IMR-90 (cell line): Measurements from ENCODE around the gene RB1. TPM values are rescaled to one million over a fixed set of nuclear protein-coding genes. Genes with fewer than 3 reads are reported as not detected.

Source experiments
- ATAC-seq: fragments of 200-7000 bp; cut with Tn5 transposase; 2 replicates; pipeline ENCODE4 v1.9.1; 2020; ENCODE audit warnings: low read depth, mild to moderate bottlenecking, moderate library complexity
- BruUV-seq: library from RNA; stranded (reverse); fragments of 400-500 nt; replicated peaks from 2 replicates; lab custom pipeline; 2021; lab: Mats Ljungman, UMichigan
- CTCF ChIA-PET: fragments of 300-600 bp; formaldehyde crosslinking; extraction: SDS; loops from one replicate; lab custom pipeline; 2021; ENCODE audit warnings: antibody characterized with exemption; lab: Yijun Ruan, JAX
- POLR2A ChIA-PET: fragments of 300-600 bp; sonication (Branson Sonifier 250); formaldehyde crosslinking; loops from one replicate; lab custom pipeline; 2022; ENCODE audit warnings: antibody characterized with exemption; ENCODE audit not compliant: unreplicated experiment; lab: Charles Lee
- DNase-seq: peaks from one replicate; pipeline ENCODE4 v3.0.0; 2013
- H2AFZ ChIP-seq: replicated peaks from 2 replicates; pipeline ENCODE3; 2013; ENCODE audit warnings: low read length, mild to moderate bottlenecking; ENCODE audit not compliant: poor library complexity
- H2AK5ac ChIP-seq: 2 replicates; pipeline ENCODE4 v1.6.1; 2013; ENCODE audit warnings: low read depth, low read length, inconsistent platforms
- H2AK9ac ChIP-seq: replicated peaks from 2 replicates; pipeline ENCODE3; 2013; ENCODE audit warnings: mild to moderate bottlenecking, low read depth, low read length, moderate library complexity; ENCODE audit not compliant: poor library complexity
- H2BK120ac ChIP-seq: 2 replicates; pipeline ENCODE4 v1.6.1; 2013; ENCODE audit warnings: low read depth, low read length, inconsistent platforms
- H2BK15ac ChIP-seq: 3 replicates; pipeline ENCODE4 v1.6.1; 2013; ENCODE audit warnings: low read depth, low read length, inconsistent platforms
- H2BK20ac ChIP-seq: 2 replicates; pipeline ENCODE4 v1.6.1; 2013; ENCODE audit warnings: low read depth, mild to moderate bottlenecking, inconsistent platforms, low read length, moderate library complexity
- H2BK5ac ChIP-seq: 2 replicates; pipeline ENCODE4 v1.6.1; 2013; ENCODE audit warnings: mild to moderate bottlenecking, low read depth, low read length, inconsistent platforms; ENCODE audit not compliant: poor library complexity, severe bottlenecking
- H3K14ac ChIP-seq: replicated peaks from 2 replicates; pipeline ENCODE4 v1.6.1; 2013; ENCODE audit warnings: low read depth, low read length, inconsistent platforms
- H3K18ac ChIP-seq: 2 replicates; pipeline ENCODE4 v1.6.1; 2013; ENCODE audit warnings: low read depth, low read length, control low read depth
- H3K23ac ChIP-seq: 2 replicates; pipeline ENCODE4 v1.6.1; 2013; ENCODE audit warnings: low read depth, low read length, inconsistent platforms
- H3K27ac ChIP-seq: 2 replicates; pipeline ENCODE4 v1.5.1; 2013; ENCODE audit warnings: mild to moderate bottlenecking, control low read depth, low read length; ENCODE audit not compliant: insufficient read depth
- H3K27me3 ChIP-seq: 2 replicates; pipeline ENCODE4 v1.6.1; 2013; ENCODE audit warnings: low read length; ENCODE audit not compliant: control insufficient read depth, insufficient read depth
- H3K36me3 ChIP-seq: 2 replicates; pipeline ENCODE4 v1.6.1; 2013; ENCODE audit warnings: low read length, mixed read lengths; ENCODE audit not compliant: control insufficient read depth, insufficient read depth
- H3K4ac ChIP-seq: 2 replicates; pipeline ENCODE4 v1.6.1; 2013; ENCODE audit warnings: low read depth, low read length, inconsistent platforms
- H3K4me1 ChIP-seq: 2 replicates; pipeline ENCODE4 v1.6.1; 2013; ENCODE audit warnings: low read length, mixed read lengths; ENCODE audit not compliant: control insufficient read depth, insufficient read depth
- H3K4me2 ChIP-seq: 2 replicates; pipeline ENCODE4 v1.6.1; 2013; ENCODE audit warnings: low read depth, mild to moderate bottlenecking, control low read depth, low read length, moderate library complexity
- H3K4me3 ChIP-seq: 2 replicates; pipeline ENCODE4 v1.5.1; 2013; ENCODE audit warnings: low read depth, mild to moderate bottlenecking, control low read depth, low read length, moderate library complexity; ENCODE audit not compliant: insufficient read depth
- H3K56ac ChIP-seq: 2 replicates; pipeline ENCODE4 v1.6.1; 2013; ENCODE audit warnings: low read length, inconsistent platforms; ENCODE audit not compliant: insufficient read depth; ENCODE audit errors: extremely low read depth
- H3K79me1 ChIP-seq, 2 experiments: 2 replicates each; pipeline ENCODE4 v1.6.1; 2013; ENCODE audit warnings: low read length in 2 of 2, inconsistent platforms in 1 of 2, low read depth in 1 of 2
- H3K9ac ChIP-seq: 2 replicates; pipeline ENCODE4 v1.6.1; 2013; ENCODE audit warnings: low read depth, low read length, control low read depth
- H3K9me1 ChIP-seq: 2 replicates; pipeline ENCODE4 v1.6.1; 2013; ENCODE audit warnings: low read length, inconsistent platforms; ENCODE audit not compliant: insufficient read depth
- H3K9me3 ChIP-seq: 2 replicates; pipeline ENCODE4 v1.6.1; 2013; ENCODE audit warnings: low read length; ENCODE audit not compliant: control insufficient read depth, insufficient read depth
- H4K20me1 ChIP-seq: 2 replicates; pipeline ENCODE4 v1.6.1; 2013; ENCODE audit warnings: low read length, inconsistent platforms; ENCODE audit not compliant: insufficient read depth
- H4K5ac ChIP-seq: 2 replicates; pipeline ENCODE4 v1.6.1; 2013; ENCODE audit warnings: mild to moderate bottlenecking, low read depth, low read length, control low read depth
- H4K8ac ChIP-seq, 2 experiments: 2 replicates each; pipeline ENCODE4 v1.6.1; 2013; ENCODE audit warnings: low read depth in 2 of 2, low read length in 2 of 2, control low read depth in 1 of 2, inconsistent platforms in 1 of 2
- H4K91ac ChIP-seq: 2 replicates; pipeline ENCODE4 v1.6.1; 2013; ENCODE audit warnings: low read depth, low read length, inconsistent platforms; ENCODE audit not compliant: insufficient read depth
- CHD1 ChIP-seq: IDR thresholded peaks from 2 replicates; pipeline ENCODE4 v1.6.1; 2012; ENCODE audit warnings: low read depth, low read length, improper control_type of control experiment
- FOS ChIP-seq: fragments of 150-350 bp; IDR thresholded peaks from 2 replicates; pipeline ENCODE4 v1.6.1; 2016; ENCODE audit warnings: low read depth, low read length
- MAFK ChIP-seq: IDR thresholded peaks from 2 replicates; pipeline ENCODE4 v1.6.1; 2012; ENCODE audit warnings: low read depth, low read length, improper control_type of control experiment
- MAZ ChIP-seq: IDR thresholded peaks from 2 replicates; pipeline ENCODE4 v1.6.1; 2012; ENCODE audit warnings: low read depth, mild to moderate bottlenecking, low read length, improper control_type of control experiment, moderate library complexity, borderline replicate concordance
- MXI1 ChIP-seq: IDR thresholded peaks from 2 replicates; pipeline ENCODE4 v1.6.1; 2012; ENCODE audit warnings: low read depth, mild to moderate bottlenecking, low read length, moderate library complexity, borderline replicate concordance
- POLR2A ChIP-seq: IDR thresholded peaks from 2 replicates; pipeline ENCODE4 v1.6.1; 2012; ENCODE audit warnings: mild to moderate bottlenecking, low read depth, low read length
- RFX5 ChIP-seq: IDR thresholded peaks from 2 replicates; pipeline ENCODE4 v1.8.0; 2012; ENCODE audit warnings: low read depth, mild to moderate bottlenecking, low read length, moderate library complexity
- WGBS, 2 experiments: methylation state at CpG; one replicate each; pipeline versions ENCODE4 v1.1.5 to v1.1.7; 2013; ENCODE audit warnings: missing lambda C conversion rate in 2 of 2; ENCODE audit not compliant: insufficient read length in 1 of 2; ENCODE audit errors: extremely low coverage in 2 of 2; 5-methylcytosine and 5-hydroxymethylcytosine counted together
- dilution Hi-C: fragments of 300-500 bp; cut with HindIII; formaldehyde crosslinking; loops from one replicate; pipeline ENCODE4 v1.14.3; 2018; ENCODE audit warnings: low sequenced_read_pairs; ENCODE audit not compliant: unreplicated experiment
- in situ Hi-C: fragments of 300-500 bp; cut with MboI; formaldehyde crosslinking; loops from 3 replicates; pipeline ENCODE4 v1.14.3; 2019; ENCODE audit warnings: low sequenced_read_pairs, inconsistent platforms, mixed read lengths
- intact Hi-C: fragments of 100-400 bp; cut with micrococcal nuclease; formaldehyde crosslinking; loops from 2 replicates; pipeline ENCODE4 v1.10.0; 2022
- polyA plus RNA-seq, 3 experiments: library from polyadenylated mRNA; depleted of rRNA; stranded (reverse); fragments of >200 nt; gene quantifications; 2 replicates each; pipeline ENCODE4 v1.2.3, GENCODE V29; 2012; ENCODE audit warnings: low replicate concordance in 1 of 3
- total RNA-seq: library from RNA; depleted of rRNA; stranded (reverse); fragments of >200 nt; gene quantifications from 2 replicates; pipeline ENCODE4 v1.2.3, GENCODE V29; 2012
- TF ChIP-seq, protein P1 (sequence below): fragments of 150-350 bp; IDR thresholded peaks from 2 replicates; pipeline ENCODE4 v1.6.1; 2016; ENCODE audit warnings: low read depth, mild to moderate bottlenecking, low read length, moderate library complexity, borderline replicate concordance
- TF ChIP-seq, protein P2 (sequence below): fragments of 150-350 bp; IDR thresholded peaks from 2 replicates; pipeline ENCODE4 v1.6.1; 2017; ENCODE audit warnings: mild to moderate bottlenecking, antibody characterized with exemption, low read length, low read depth

Gene RB1
- total and polyA plus RNA-seq, 2 of the 4 experiments (the other 2 are of a cell fraction), result 11.4 to 15.4 TPM

DNA sequence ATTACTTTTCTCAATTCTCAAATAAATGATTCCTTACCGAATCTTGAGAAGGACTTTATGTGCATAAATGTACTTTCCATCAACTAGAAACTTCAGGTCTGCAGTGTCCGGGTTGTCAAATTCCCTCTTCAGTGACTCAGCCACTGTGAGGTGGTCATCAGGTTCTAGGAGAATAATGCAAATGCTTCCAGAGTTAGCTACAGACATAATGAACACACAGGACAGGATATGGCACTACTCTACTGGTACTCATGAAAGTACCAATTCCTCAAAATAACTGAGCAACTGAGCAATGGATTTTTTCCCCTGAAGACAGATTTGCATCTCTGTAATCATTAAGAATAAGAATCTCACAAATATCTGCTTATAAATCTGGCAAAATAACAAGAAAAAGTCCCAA lies 198.2 kb downstream of the RB1 start:
- H3K4me1 ChIP-seq, result peaks cover 12% of the 10 kb centered on the region
- H4K8ac ChIP-seq, result no peak overlapping the region
- H3K79me1 ChIP-seq, result no peaks in the 10 kb centered on the region
- no peak overlapping the region for H2AFZ ChIP-seq
- H4K20me1 ChIP-seq, result no peaks in the 10 kb centered on the region; the same call in 1 of the 2 replicates
- TF ChIP-seq MAZ (no peak), RFX5 (0 out of 2 replicates have a peak, but pooled peaks have one; percentile 36), POLR2A (no peak), FOS (no peak), MXI1 (no peak), CHD1 (no peak), MAFK (no peak)
- TF ChIP-seq, protein P1, sequence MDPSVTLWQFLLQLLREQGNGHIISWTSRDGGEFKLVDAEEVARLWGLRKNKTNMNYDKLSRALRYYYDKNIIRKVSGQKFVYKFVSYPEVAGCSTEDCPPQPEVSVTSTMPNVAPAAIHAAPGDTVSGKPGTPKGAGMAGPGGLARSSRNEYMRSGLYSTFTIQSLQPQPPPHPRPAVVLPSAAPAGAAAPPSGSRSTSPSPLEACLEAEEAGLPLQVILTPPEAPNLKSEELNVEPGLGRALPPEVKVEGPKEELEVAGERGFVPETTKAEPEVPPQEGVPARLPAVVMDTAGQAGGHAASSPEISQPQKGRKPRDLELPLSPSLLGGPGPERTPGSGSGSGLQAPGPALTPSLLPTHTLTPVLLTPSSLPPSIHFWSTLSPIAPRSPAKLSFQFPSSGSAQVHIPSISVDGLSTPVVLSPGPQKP, result no peak
- TF ChIP-seq, protein P2, sequence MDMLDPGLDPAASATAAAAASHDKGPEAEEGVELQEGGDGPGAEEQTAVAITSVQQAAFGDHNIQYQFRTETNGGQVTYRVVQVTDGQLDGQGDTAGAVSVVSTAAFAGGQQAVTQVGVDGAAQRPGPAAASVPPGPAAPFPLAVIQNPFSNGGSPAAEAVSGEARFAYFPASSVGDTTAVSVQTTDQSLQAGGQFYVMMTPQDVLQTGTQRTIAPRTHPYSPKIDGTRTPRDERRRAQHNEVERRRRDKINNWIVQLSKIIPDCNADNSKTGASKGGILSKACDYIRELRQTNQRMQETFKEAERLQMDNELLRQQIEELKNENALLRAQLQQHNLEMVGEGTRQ, result no peak
- no peak overlapping the region for H3K56ac ChIP-seq
- H3K4me3 ChIP-seq, result no peak overlapping the region
- H4K5ac ChIP-seq, result no peak overlapping the region
- intact Hi-C loops (no loop called here), dilution Hi-C loops (no loop called here), in situ Hi-C loops (no loop called here)
- H3K9me3 ChIP-seq, result no peaks in the 10 kb centered on the region
- H3K18ac ChIP-seq, result no peak overlapping the region
- no peak overlapping the region for H3K27ac ChIP-seq
- H2BK5ac ChIP-seq, result no peak overlapping the region
- H2BK20ac ChIP-seq, result no peak overlapping the region
- peaks cover 6% of the 10 kb centered on the region for H3K9me1 ChIP-seq
- BruUV-seq, result no TSS peak
- no peak overlapping the region for H3K4ac ChIP-seq
- H2BK120ac ChIP-seq, result no peak overlapping the region
- H3K14ac ChIP-seq, result no peak overlapping the region; the same call in 1 of the 2 replicates
- H3K23ac ChIP-seq, result no peak overlapping the region
- no peaks in the 10 kb centered on the region for H3K27me3 ChIP-seq
- H3K4me2 ChIP-seq, result no peak overlapping the region
- H2BK15ac ChIP-seq, result no peak overlapping the region
- H2AK9ac ChIP-seq, result no peak overlapping the region
- CTCF ChIA-PET, result no interaction called here
- POLR2A ChIA-PET, result no interaction called here
- no peak overlapping the region for H4K91ac ChIP-seq
- H3K9ac ChIP-seq, result no peak overlapping the region
- no CpG with 5 or more reads among the region's 2 CpGs for WGBS, 2 experiments
- peak; percentile 23 for DNase-seq
- no peaks in the 10 kb centered on the region for H3K36me3 ChIP-seq
- no peak overlapping the region for H2AK5ac ChIP-seq
- no peak for ATAC-seq
